Stimulated activated CD4-positive, alpha-beta T cell treated with anti-CD3 and anti-CD28 coated beads, Interleukin-4, amount 100 ng/mL, for 1 hour (primary cell): ENCODE results near the gene STXBP5L.
"Not testable (repeated sequence)": the region's sequence is repeated elsewhere in the genome, so short reads cannot be mapped to it uniquely, and the experiment has no call there.

Experiments
- DNase-seq: peaks from one replicate; pipeline ENCODE4 v3.0.0-alpha.2; 2020

Gene STXBP5L

GRCh38 chr3:121064121-121064520 is 156.1 kb downstream of the STXBP5L start:
- no peak for DNase-seq

- no peak for DNase-seq
Observed at GRCh38 chr3:121072133-121072532, 164.1 kb downstream of the STXBP5L start.

DNA sequence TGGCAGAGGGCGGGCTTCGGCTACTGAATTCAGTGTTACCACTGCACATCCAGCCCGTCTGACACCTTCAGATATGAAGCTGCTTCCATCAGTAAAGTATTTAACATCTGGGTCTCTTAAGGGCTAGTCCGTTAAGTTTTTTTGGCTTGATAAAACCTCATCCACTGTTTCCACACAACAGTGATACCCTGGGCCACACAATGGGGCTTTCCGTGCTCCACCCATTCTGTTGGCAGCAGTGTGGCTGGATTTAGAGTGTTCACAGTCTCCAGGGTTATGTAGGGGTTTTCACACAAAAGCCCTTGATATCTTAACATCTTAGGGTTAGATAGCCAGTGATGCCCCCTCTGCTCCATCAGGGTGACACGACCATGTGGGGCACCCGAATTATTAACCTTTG is 165.0 kb downstream of the STXBP5L start:
- no peak for DNase-seq

DNA sequence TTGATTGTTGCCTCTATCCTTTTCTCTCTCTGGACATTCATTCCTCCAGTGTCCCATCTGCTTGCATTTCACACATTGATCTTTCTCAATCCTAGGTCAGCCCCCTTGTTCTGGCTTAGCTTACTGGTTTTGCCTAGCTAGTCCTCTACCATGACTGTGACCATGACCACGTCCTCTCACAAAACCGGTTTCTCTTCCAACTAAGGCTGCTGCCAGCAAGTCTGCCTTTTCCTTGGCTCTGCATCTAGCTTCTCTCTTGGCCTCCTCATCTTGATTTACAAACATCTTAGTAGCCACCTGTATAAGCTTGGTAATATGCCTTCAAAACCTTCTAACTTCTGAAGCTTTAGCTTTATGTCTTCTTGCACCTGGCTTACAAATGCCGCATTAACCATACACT is 167.2 kb downstream of the STXBP5L start:
- DNase-seq: no peak

DNA sequence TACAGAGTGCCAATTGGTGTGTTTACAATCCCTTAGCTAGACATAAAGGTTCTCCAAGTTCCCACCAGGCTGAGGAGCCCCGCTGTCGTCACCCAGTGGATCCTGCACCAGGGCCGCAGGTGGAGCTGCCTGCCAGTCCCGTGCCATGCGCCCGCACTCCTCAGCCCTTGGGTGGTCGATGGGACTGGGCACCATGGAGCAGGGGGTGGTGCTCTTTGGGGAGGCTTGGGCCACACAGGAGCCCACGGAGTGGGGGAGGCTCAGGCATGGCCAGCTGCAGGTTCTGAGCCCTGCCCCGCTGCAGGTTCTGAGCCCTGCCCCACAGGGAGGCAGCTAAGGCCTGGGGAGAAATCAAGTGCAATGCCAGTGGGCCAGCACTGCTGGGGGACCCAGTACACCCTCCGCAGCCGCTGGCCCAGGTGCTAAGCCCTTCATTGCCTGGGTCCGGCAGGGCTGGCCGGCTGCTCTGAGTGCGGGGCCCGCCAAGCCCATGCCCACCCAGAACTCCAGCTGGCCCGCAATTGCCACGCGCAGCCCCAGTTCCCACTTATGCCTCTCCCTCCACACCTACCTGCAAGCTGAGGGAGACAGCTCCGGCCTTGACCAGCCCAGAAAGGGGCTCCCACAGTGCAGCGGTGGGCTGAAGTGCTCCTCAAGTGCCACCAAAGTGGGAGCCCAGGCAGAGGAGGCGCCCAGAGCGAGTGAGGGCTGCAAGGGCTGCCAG is 170.5 kb downstream of the STXBP5L start:
- DNase-seq: not testable (repeated sequence)

- no peak for DNase-seq
Observed at GRCh38 chr3:121096953-121097352, 188.9 kb downstream of the STXBP5L start.

GRCh38 chr3:121111086-121111485 is 203.1 kb downstream of the STXBP5L start:
- DNase-seq: not testable (repeated sequence)

DNA sequence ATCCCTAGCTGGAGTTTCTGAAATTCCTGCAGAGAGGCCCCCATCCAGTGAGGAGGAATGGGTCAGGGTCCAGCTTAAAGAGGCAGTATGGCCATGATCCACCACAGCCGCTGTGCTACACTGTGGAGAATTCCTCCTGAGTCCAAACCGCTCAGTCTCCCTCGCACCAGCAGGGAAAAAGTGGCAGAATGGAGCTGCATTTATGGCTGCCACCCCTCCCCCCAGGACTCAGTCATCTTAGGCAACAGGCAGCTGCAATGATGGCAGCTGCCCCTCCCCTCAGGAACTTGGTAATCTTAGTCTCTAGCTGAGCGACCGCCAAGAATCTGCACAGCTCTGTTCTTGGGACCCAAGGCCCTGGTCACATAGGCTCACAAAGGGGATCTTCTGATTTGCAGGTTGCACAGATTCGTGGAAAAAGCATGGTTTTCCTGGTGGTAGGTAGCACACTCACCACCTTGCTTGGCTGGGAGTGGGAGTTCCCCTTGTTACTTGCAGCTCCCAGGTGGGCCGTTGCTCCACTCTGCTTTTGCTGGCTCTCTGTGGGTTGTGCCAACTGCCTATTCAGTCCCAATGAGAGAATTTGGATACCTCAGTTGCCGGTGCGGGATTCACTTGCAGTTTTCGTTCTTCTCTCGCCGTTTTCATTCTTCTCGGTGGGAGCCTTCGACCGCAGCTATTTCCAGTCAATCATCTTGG is 204.1 kb downstream of the STXBP5L start:
- no peak for DNase-seq

DNA sequence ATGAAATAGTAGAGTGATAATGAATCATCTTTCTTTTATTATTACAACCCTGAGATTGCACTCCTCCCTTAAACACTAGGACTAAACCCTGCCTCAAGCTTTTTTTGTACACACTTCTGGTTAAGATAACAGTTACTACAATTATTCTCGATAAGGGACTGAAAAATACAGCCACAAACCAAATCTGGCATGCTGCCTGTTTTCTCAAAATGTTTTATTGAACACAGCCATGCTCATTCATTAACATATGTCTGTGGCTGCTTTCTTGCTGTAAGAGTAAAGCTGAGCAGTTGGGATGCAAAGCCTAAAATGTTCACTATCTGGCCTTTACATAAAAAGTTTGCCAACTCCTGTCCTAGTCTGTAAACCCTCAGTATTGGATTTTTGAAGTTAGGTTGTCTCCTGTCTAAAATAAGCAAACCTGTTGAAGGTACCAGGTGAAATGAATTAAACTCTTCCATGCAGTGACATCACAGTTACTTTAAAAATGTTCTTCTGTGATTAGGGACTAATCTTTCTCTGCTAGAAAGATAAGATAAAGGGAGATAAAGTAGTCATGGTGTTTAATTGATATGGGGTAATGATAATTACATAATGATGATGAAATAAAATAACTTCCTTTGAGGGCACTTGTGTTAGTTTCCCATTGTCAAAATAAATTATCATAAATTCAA is 218.2 kb downstream of the STXBP5L start:
- DNase-seq: no peak

DNA sequence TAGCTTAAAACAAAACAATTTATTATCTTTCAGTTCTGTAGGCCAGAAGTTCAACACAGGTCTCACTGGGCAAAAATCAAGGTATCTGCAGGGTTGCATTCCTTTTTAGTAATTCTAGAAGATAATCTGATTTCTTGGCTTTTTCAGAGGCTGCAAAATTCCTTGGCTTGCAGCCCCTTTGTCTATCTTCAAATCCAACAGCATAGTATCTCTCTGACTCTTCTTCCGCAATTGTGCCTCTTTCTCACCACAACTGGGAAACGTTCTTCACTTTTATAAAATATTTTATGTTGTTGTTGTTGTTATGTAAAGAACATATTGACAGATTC is 218.7 kb downstream of the STXBP5L start:
- no peak for DNase-seq

GRCh38 chr3:121152573-121152972 is 244.6 kb downstream of the STXBP5L start:
- DNase-seq: no peak

DNA sequence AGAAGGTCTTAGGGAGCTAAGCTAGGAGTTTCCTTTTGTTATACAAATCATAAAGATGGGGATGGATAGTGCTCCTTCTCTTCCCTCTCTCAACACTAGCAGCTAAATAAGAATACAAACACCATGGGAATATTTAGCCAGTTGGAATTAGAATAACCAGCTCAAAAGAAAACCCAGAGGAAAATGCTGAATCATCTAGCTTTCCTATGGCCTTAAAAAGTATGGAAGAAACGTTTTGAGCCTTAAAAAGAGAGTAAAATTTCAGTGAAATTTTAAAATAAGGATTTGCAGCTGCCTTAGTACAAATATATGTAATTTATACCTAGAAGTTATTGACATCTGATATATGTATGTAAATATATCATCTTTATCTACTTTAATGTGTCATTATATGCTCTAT is 245.8 kb downstream of the STXBP5L start:
- no peak for DNase-seq

- DNase-seq: no peak
Observed at GRCh38 chr3:121155028-121155427, 247.0 kb downstream of the STXBP5L start.

DNA sequence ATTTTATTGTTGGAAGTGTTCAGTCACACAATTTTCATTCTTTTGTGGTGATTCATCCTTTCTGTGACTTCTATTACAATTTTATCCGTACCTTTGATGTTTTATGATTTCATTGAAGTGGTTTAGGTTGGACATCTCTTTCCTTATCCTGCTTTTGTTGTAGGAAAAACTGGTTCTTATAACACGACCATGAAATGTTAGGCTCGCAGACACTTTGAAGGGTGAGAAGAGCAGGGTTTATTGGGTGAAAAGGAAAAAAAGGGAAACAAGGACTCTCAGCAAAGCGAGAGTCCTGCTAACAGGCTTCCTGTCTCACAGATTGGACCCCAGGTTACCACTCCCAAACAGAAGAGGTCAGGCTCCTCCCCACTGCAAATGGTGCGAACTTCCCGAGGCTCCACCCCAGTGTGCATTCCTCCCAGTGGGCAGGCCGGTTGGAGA is 257.4 kb downstream of the STXBP5L start:
- DNase-seq: no peak

DNA sequence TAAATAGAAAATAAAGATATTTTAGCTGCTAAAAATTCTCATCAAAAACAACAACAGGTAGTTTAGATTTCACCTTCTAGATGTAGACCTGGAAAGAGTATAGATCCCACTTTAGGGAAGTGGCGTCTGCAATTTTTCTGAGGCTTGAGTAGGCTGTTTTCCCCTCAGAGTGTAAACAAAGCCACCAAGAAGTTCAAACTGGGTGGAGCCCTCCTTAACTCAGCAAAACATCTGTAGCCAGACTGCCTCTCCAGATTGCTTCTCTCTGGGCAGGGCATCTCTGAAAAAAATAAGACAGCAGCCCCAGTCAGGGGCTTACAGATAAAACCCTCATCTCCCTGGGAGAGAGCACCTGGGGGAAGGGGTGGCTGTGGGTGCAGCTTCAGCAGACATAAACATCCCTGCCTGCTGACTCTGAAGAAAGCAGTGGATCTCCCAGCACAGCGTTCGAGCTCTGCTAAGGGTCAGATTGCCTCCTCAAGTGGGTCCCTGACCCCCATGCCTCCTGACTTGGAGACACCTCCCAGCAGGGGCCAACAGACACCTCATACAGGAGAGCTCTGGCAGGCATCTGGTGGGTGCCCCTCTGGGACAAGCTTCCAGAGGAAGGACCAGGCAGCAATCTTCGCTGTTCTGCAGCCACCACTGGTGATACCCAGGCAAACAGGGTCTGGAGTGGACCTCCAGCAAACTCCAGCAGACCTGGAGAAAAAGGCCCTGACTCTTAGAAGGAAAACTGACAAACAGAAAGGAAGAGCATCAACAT is 259.6 kb downstream of the STXBP5L start:
- DNase-seq: no peak

DNA sequence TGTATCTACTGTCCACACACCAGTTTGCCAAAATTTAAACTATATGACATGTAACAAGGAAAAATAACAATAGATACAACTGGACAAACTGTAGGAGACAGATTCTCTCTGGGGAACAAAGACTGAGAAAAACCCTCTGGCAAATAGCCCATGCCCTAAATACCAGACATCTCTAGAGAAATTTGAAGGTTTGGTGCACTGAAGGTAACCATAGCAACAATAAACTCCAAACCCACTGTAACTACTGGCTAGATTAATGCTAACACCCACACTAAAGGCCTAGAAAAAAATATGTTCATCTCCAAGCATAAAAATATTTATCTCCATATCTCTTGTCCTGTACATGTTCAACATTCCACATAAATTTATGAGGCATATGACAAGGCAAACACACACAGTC is 267.1 kb downstream of the STXBP5L start:
- no peak for DNase-seq

- not testable (repeated sequence) for DNase-seq
Observed at GRCh38 chr3:121190626-121191025, 282.6 kb downstream of the STXBP5L start.

DNA sequence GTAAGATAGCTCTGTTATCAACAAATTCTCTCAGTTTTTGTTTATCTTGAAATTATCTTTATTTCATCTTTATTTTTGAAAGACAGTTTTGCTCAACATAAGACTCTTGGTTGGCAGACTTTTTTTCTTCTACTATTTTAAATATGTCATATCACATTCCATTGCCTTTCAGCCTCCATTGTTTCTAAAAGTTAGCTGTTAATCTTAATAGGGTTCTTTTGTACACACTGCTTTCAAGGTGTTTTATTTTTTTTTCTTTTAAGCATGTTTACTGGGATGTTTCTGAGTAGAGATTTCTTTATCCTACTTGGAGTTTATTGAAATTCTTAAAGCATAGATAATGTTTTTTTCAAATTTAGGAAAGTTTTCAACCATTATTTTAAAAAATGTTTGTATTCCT is 294.6 kb downstream of the STXBP5L start:
- no peak for DNase-seq

- DNase-seq: no peak
Observed at GRCh38 chr3:121223116-121223515, 315.1 kb downstream of the STXBP5L start.

DNA sequence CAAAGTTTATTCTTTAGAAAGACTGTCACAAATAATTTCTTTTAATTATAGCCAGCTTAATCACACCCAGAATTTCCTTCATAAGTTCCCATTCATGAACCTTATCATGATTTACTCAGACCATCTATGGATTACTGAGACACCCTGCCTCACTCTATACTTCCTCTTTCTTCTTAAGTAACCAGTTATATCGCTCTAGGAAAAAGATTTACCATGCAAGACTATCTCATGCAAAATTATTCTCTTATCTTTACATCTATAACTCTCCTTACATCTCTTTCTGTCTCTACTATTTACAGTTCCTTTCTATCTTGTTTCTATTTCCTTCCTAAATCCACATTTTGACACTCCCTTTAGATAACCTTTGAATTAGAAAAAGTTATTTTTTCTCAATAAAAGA is 321.0 kb downstream of the STXBP5L start:
- no peak for DNase-seq

- DNase-seq: not testable (repeated sequence)
Observed at GRCh38 chr3:121230194-121230593, 322.2 kb downstream of the STXBP5L start.

DNA sequence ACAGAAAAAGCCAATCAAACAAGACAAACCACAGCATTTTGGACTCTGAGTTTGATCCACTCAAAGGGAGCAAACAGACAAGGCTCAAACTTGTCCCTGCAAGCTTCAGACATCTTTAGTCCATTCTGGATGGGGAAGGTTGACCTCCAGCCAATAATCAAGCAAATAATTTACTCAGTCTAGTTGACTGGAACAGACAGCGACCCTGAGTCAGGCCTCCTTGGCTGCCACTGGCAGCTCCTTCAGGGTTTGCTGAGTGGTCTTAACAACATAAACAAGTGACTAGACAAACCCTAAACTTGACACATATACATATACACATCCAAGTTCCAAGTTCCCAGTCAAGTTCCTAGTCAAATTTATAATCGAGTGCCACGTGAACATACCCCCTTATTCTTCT is 323.9 kb downstream of the STXBP5L start:
- no peak for DNase-seq
